ENCODE measurements around the gene INPPL1.

INPPL1 gene

DNA sequence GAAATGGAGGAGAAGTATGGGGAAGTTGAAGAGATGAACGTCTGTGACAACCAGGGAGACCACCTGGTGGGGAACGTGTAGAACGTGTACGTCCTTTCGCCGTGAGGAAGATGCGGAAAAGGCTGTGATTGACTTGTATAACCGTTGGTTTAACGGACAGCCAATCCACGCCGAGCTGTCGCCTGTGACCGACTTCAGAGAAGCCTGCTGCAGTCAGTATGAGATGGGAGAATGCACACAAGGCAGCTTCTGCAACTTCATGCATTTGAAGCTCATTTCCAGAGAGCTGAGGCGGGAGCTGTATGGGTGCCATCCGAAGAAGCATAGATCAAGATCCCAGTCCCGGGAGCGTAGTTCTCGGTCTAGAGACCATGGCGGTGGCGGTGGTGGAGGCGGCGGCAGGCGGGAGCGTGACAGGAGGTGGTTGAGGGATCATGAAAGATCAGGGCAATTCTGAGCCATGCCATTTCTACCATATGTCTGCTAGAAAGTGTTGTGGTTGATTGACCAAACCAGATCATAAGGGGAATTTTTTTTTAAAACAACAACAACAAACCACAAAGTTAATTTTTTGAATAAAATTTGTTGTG lies 56.3 kb downstream of the INPPL1 start:
- Histone ChIP-seq H3K4me2 (ENCODE audit: low read length) (no peak overlapping the region), H3K9me3 (replicated peaks; ENCODE audit: low read length) (no peaks in the 10 kb centered on the region), H3K27me3 (ENCODE audit: control insufficient read depth, insufficient read depth, low read length) (peaks cover 9% of the 10 kb centered on the region), H3K4me3 (ENCODE audit: low read length) (no peak overlapping the region), H3K36me3 (ENCODE audit: insufficient read depth, low read length) (no peaks in the 10 kb centered on the region), H3K9ac (ENCODE audit: low read depth, low read length) (no peak overlapping the region), H3K4me1 (ENCODE audit: control insufficient read depth, insufficient read depth, low read length) (peaks cover 8% of the 10 kb centered on the region)

DNA sequence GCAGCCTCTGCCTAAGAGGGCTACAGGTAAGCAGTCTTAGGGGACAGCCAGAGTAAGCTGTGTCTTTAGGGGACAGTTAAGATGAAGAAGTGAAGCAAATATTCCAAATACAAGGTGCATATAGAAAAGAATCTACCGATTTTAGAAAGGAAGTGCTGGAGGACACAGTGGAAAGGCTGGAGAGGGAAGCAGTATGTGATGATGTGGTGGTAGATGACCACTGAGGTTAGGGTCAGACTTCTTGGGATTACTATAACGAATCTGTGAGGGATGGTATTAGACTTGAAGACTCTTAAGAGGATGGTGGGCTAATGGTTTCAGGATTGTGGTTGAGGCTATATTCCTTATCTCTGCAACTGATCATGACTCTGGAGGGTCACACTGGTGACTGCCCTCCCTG lies 59.4 kb downstream of the INPPL1 start:
- no peak overlapping the region for H3K4me2 ChIP-seq (ENCODE audit: low read length)
- H3K9me3 ChIP-seq (replicated peaks; ENCODE audit: low read length), result no peaks in the 10 kb centered on the region
- peaks cover 9% of the 10 kb centered on the region for H3K27me3 ChIP-seq (ENCODE audit: control insufficient read depth, insufficient read depth, low read length)
- H3K36me3 ChIP-seq (ENCODE audit: insufficient read depth, low read length), result no peaks in the 10 kb centered on the region
- H3K4me1 ChIP-seq (ENCODE audit: control insufficient read depth, insufficient read depth, low read length), result peaks cover 8% of the 10 kb centered on the region
- no peak overlapping the region for H3K9ac ChIP-seq (ENCODE audit: low read depth, low read length)
- no peak overlapping the region for H3K4me3 ChIP-seq (ENCODE audit: low read length)

DNA sequence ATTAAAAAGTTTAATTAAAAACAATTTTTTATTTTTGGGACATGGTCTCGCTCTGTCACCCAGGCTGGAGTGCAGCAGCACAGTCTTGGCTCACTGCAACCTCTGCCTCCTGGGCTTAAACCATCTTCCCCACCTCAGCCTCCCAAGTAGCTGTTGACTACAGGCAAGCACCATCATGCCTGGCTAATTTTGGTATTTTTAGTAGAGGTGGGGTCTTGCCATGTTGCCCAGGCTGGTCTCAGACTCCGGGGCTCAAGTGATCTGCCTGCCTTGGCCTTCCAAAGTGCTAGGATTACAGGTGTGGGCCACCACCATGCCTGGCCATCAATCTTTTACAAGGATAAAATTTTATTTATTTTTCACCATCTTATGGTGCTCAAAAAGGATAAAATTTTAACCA lies 62.7 kb downstream of the INPPL1 start:
- no peak overlapping the region for H3K9ac ChIP-seq (ENCODE audit: low read depth, low read length)
- H3K9me3 ChIP-seq (replicated peaks; ENCODE audit: low read length), result no peaks in the 10 kb centered on the region
- peaks cover 9% of the 10 kb centered on the region for H3K27me3 ChIP-seq (ENCODE audit: control insufficient read depth, insufficient read depth, low read length)
- H3K4me3 ChIP-seq (ENCODE audit: low read length), result no peak overlapping the region
- no peak overlapping the region for H3K4me2 ChIP-seq (ENCODE audit: low read length)
- H3K4me1 ChIP-seq (ENCODE audit: control insufficient read depth, insufficient read depth, low read length), result no peaks in the 10 kb centered on the region
- H3K36me3 ChIP-seq (ENCODE audit: insufficient read depth, low read length), result no peaks in the 10 kb centered on the region

Data from skeletal muscle satellite cell (primary cell).